WERI-Rb-1 (cell line): Measurements from ENCODE around the gene TMEM178B.

ENCODE experiments used
- DNase-seq: peaks from one replicate; pipeline ENCODE4 v3.0.0-alpha.2; 2020
- H3K27ac ChIP-seq: fragments of 250-450 bp; sonication (Bioruptor Pico); 2 replicates; pipeline ENCODE4 v1.5.1; 2020; ENCODE audit warnings: mild to moderate bottlenecking, moderate library complexity
- H3K27me3 ChIP-seq: fragments of 250-450 bp; sonication (Bioruptor Pico); 2 replicates; pipeline ENCODE4 v1.5.1; 2021; ENCODE audit warnings: mild to moderate bottlenecking, low read depth, moderate library complexity; ENCODE audit not compliant: insufficient read depth, severe bottlenecking
- H3K36me3 ChIP-seq: fragments of 250-450 bp; sonication (Bioruptor Pico); 2 replicates; pipeline ENCODE4 v1.5.1; 2020; ENCODE audit warnings: mild to moderate bottlenecking, moderate library complexity
- H3K4me3 ChIP-seq: 2 replicates; pipeline ENCODE4 v1.5.1; 2011; ENCODE audit warnings: low read depth, mild to moderate bottlenecking, control low read depth, low read length
- H3K9me3 ChIP-seq: fragments of 250-450 bp; sonication (Bioruptor Pico); 2 replicates; pipeline ENCODE4 v1.5.1; 2021; ENCODE audit warnings: mild to moderate bottlenecking, moderate library complexity; ENCODE audit not compliant: severe bottlenecking
- CTCF ChIP-seq: IDR thresholded peaks from 2 replicates; pipeline ENCODE4 v1.5.1; 2011; ENCODE audit warnings: low read depth, mild to moderate bottlenecking, control low read depth, inconsistent platforms, low read length

TMEM178B gene

DNA sequence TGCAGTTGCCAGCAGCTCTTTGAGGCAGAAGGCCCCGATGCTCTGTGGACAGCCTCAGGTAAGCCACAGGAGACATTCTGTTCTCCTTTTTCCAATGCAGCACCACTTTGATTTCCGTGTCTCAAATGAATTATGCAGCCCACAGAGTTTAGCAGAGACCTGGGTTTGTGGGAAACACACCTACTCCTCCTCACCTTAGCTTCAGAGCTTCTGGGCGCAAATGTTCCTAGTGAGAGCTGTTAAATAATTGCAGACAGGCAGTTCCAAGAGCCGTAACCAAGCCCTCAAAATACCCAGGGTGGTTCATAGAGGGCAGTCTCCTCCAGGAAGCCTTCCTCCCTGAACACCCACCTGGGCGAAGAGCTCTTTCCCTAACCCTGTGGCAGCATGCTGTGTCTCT is 408.1 kb downstream of the TMEM178B start:
- Histone ChIP-seq H3K9me3 (no peaks in the 10 kb centered on the region), H3K4me3 (no peak overlapping the region), H3K36me3 (no peaks in the 10 kb centered on the region), H3K27me3 (no peaks in the 10 kb centered on the region), H3K27ac (no peak overlapping the region)
- TF ChIP-seq CTCF = no peak
- no peak for DNase-seq

DNA sequence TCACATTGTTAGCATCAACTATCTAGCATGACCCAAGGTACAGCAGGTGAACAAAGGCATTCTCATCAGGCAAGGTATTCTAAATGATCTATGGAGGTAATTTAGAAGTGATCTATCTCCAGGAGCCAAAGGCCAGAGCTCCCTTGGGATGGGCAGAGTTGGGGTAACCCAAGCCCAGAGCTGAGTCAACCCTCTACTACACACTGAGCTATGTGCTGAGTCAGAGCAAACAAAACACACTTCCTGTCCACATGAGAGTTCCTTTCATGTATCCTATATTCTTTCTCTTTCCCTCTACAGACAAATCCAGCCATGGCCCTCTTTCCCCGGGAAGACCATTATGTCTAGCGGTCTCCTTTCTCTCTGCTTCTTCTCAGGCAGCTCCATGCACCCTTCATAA is 409.2 kb downstream of the TMEM178B start:
- TF ChIP-seq CTCF = no peak
- no peak for DNase-seq
- no peaks in the 10 kb centered on the region for H3K27me3 ChIP-seq
- no peak overlapping the region for H3K4me3 ChIP-seq
- H3K9me3 ChIP-seq = no peaks in the 10 kb centered on the region
- no peak overlapping the region for H3K27ac ChIP-seq
- H3K36me3 ChIP-seq = no peaks in the 10 kb centered on the region

DNA sequence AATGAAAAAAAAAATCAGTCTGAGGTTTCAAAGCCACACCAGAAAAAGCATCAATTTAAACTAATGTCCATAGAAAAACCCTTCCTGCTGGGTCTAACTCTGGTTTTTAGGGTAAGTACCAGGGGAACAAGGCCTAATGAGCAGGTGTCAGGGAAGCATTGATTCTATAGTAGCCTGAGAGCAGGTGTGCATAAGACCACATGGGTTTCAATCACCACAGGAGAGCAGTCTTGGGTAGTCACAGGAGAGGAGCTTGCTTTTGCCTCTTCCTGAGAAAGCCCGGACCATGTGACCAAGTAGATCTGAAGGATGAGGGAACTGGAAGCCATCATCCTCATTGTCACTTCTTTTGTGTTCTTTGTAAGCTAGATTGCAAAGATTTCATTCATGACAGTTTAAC is 411.0 kb downstream of the TMEM178B start:
- Histone ChIP-seq H3K27me3 (no peaks in the 10 kb centered on the region), H3K27ac (no peak overlapping the region), H3K4me3 (no peak overlapping the region), H3K36me3 (no peaks in the 10 kb centered on the region), H3K9me3 (no peaks in the 10 kb centered on the region)
- no peak for DNase-seq
- no peak for TF ChIP-seq CTCF

DNA sequence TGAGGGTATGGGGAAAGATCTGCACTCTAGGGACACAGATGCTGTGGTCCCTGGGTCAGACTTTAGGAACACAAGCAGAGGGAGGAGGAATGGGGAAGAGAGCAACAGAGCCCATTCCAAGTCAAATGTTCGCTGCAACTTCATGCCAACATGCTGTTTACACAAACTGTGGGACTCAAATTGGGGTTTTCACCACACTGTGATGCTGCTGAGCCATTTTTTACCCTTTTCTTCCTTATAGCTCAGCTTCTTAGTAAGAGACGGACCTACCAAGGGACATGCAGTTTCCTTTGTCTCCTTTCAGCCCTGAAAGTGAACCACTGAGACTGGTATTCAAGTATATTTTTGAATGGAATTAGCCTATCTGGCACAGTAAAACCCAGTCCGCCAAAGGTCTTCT is 413.1 kb downstream of the TMEM178B start:
- TF ChIP-seq CTCF = no peak
- no peak for DNase-seq

DNA sequence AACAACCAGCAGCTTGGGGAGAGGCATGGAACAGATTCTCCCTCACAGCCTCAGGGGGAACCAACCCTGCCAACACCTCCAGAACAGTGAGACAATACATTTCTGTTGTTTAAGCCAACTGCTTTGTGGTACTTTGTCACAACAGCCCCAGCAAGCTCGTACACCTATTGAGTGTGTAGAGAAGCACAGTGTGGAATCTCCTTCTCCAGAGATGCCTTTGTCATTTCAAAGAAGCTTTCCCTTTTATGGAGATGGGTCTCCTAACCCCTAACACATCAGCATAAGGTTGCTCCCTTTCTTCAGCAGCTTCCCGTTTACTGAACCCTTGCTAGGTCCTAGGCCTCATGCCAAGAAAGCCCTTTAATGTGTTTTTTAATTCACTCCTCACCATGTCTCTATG is 416.6 kb downstream of the TMEM178B start:
- TF ChIP-seq CTCF = no peak
- no peaks in the 10 kb centered on the region for H3K27me3 ChIP-seq
- no peaks in the 10 kb centered on the region for H3K9me3 ChIP-seq

More for the DNA sequence above, 413.1 kb downstream of the TMEM178B start:
- no peak overlapping the region for H3K27ac ChIP-seq
- no peak overlapping the region for H3K4me3 ChIP-seq
- H3K27me3 ChIP-seq = no peaks in the 10 kb centered on the region
- H3K9me3 ChIP-seq = no peaks in the 10 kb centered on the region
- no peaks in the 10 kb centered on the region for H3K36me3 ChIP-seq

GRCh38 chr7:141495057-141495456 is 421.2 kb downstream of the TMEM178B start:
- Histone ChIP-seq H3K9me3 (no peaks in the 10 kb centered on the region), H3K27me3 (no peaks in the 10 kb centered on the region)

More for the DNA sequence above, 416.6 kb downstream of the TMEM178B start:
- Histone ChIP-seq H3K36me3 (no peaks in the 10 kb centered on the region), H3K4me3 (no peak overlapping the region), H3K27ac (no peak overlapping the region)
- no peak for DNase-seq

More at GRCh38 chr7:141495057-141495456, 421.2 kb downstream of the TMEM178B start:
- no peaks in the 10 kb centered on the region for H3K36me3 ChIP-seq
- no peak for TF ChIP-seq CTCF
- H3K27ac ChIP-seq = no peak overlapping the region
- H3K4me3 ChIP-seq = no peak overlapping the region
- no peak for DNase-seq
